K562 (cell line): ENCODE data around the gene CCNDBP1. TPM values are rescaled to one million over a fixed set of nuclear protein-coding genes. Genes with fewer than 3 reads are reported as not detected.

Experiments used
- CHAMP1 ChIP-seq: fragments of 450-650 bp; IDR thresholded peaks from 2 replicates; pipeline ENCODE4 v1.6.1; 2016; ENCODE audit warnings: mild to moderate bottlenecking
- CHD7 ChIP-seq: fragments of 200-600 bp; sonication (generic); IDR thresholded peaks from one replicate; pipeline ENCODE4 v1.6.1; 2012; ENCODE audit warnings: mild to moderate bottlenecking, low read depth, low read length, inconsistent platforms
- FOXK2 ChIP-seq, 2 experiments: fragments of 450-650 bp; IDR thresholded peaks in 1 of 2; conservative IDR thresholded peaks in 1 of 2; 2 replicates each; pipeline ENCODE4 v1.6.1; 2016; ENCODE audit warnings: low read depth in 2 of 2, mild to moderate bottlenecking in 1 of 2
- HNRNPUL1 ChIP-seq: fragments of 200-400 bp; formaldehyde crosslinking; IDR thresholded peaks from 2 replicates; pipeline ENCODE4 v1.6.1; 2017; ENCODE audit warnings: low read length
- KLF1 ChIP-seq: fragments of 450-650 bp; IDR thresholded peaks from 2 replicates; pipeline ENCODE4 v1.6.1; 2016; ENCODE audit warnings: missing genetic modification characterization, missing compliant biosample characterization
- PCBP2 ChIP-seq: fragments of 200-400 bp; formaldehyde crosslinking; IDR thresholded peaks from 2 replicates; pipeline ENCODE4 v1.6.1; 2018; ENCODE audit warnings: low read length, low read depth, mild to moderate bottlenecking, moderate library complexity; ENCODE audit not compliant: poor library complexity, severe bottlenecking
- SNRNP70 ChIP-seq: fragments of 200-400 bp; formaldehyde crosslinking; optimal IDR thresholded peaks from 2 replicates; pipeline ENCODE3; 2017; ENCODE audit warnings: low read depth, low read length
- YY1 ChIP-seq, 3 experiments: IDR thresholded peaks; 2 replicates each; pipeline ENCODE4 v1.6.1; 2011; ENCODE audit warnings: low read length in 2 of 3, mild to moderate bottlenecking in 2 of 3, moderate library complexity in 2 of 3, borderline replicate concordance in 1 of 3, control low read depth in 1 of 3, low read depth in 1 of 3; ENCODE audit not compliant: insufficient read depth in 3 of 3, insufficient replicate concordance in 2 of 3, control insufficient read depth in 1 of 3, insufficient read length in 1 of 3; ENCODE audit errors: extremely low read depth in 1 of 3
- ZBTB12 ChIP-seq: fragments of 250-450 bp; sonication (Bioruptor Pico); IDR thresholded peaks from 2 replicates; pipeline ENCODE4 v1.4.0; 2020
- ZBTB17 ChIP-seq: fragments of 450-650 bp; formaldehyde crosslinking; IDR thresholded peaks from 2 replicates; pipeline ENCODE4 v1.4.0; 2020; ENCODE audit warnings: mild to moderate bottlenecking
- ZNF165 ChIP-seq: fragments of 250-450 bp; sonication (Bioruptor Pico); IDR thresholded peaks from 2 replicates; pipeline ENCODE4 v1.4.0; 2020; ENCODE audit warnings: borderline replicate concordance
- ZNF174 ChIP-seq: fragments of 250-450 bp; sonication (Bioruptor Pico); IDR thresholded peaks from 2 replicates; pipeline ENCODE4 v1.4.0; 2020; ENCODE audit warnings: mild to moderate bottlenecking
- ZNF561 ChIP-seq: fragments of 450-650 bp; formaldehyde crosslinking; conservative IDR thresholded peaks from 2 replicates; pipeline ENCODE4 v1.4.0; 2020; ENCODE audit warnings: mild to moderate bottlenecking, moderate library complexity
- polyA plus RNA-seq, 8 experiments: library from polyadenylated mRNA; depleted of rRNA in 4 of 8; stranded (reverse) in 5 of 8; unstranded in 3 of 8; fragments of >200 nt; fragmentation: Nextera tagmentation in 2 of 8; fragmentation: Illumina TruSeq in 1 of 8; extraction: Ambion mirVana in 2 of 8; extraction: Trizol in 1 of 8; gene quantifications; 2 replicates each; pipeline versions ENCODE4 v1.2.1 to v1.2.3, GENCODE V29; 2011 to 2014; ENCODE audit warnings: inconsistent platforms in 1 of 8, missing spikeins in 1 of 8
- total RNA-seq, 7 experiments: library from RNA; depleted of rRNA in 6 of 7; stranded (reverse); fragments of >200 nt in 6 of 7; fragmentation: Illumina TruSeq in 2 of 7; extraction: Trizol in 2 of 7; gene quantifications; 2 replicates each; pipeline versions ENCODE4 v1.2.1 to v1.2.3, GENCODE V29; 2011 to 2021; ENCODE audit warnings: low replicate concordance in 1 of 7

Gene CCNDBP1
- total and polyA plus RNA-seq, 9 of the 15 experiments (the other 6 are each of a cell fraction or from before 2014, with no cell fraction given) = 37.0 to 111 (median 55.5) TPM

GRCh38 chr15:43220991-43221403, 35.8 kb downstream of the CCNDBP1 start, which contains the start of gene EPB42 (continued):
- TF ChIP-seq CHD7 = no peak
- no peak for TF ChIP-seq ZBTB17 (CRISPR knock-in tag)
- TF ChIP-seq ZNF561 (CRISPR knock-in tag) = no peak
- no peak for TF ChIP-seq HNRNPUL1
- TF ChIP-seq YY1 (IDR thresholded peaks at IDR 0.05; ENCODE audit: borderline replicate concordance in 1 of 3, control insufficient read depth in 1 of 3, extremely low read depth in 1 of 3, insufficient read depth in 3 of 3, insufficient read length in 1 of 3, insufficient replicate concordance in 2 of 3, low read depth in 1 of 3, low read length in 2 of 3) = peak in 1 of 3 experiments; percentile 4
- no peak for TF ChIP-seq PCBP2
- no peak for TF ChIP-seq ZNF165
- no peak for TF ChIP-seq FOXK2 (conservative IDR thresholded peaks at IDR 0.05 in 1 of 2, IDR thresholded peaks at IDR 0.05 in 1 of 2; ENCODE audit: low read depth in 2 of 2)
- no peak for TF ChIP-seq ZBTB12 (CRISPR knock-in tag)
- TF ChIP-seq SNRNP70 = no peak
- peak; percentile 56; the same call in 1 of the 2 replicates for TF ChIP-seq KLF1 (tag)
- TF ChIP-seq ZNF174 = no peak
- peak; percentile 78; the same call in 1 of the 2 replicates for TF ChIP-seq CHAMP1
